ENCODE results near the gene NFASC.

The NFASC gene

GRCh38 chr1:204841798-204842197 lies 28.9 kb upstream of the NFASC start:
- Histone ChIP-seq H3K9me3 (ENCODE audit: control insufficient read depth, insufficient read depth, low read length) (no peaks in the 10 kb centered on the region), H3F3A (ENCODE audit: control insufficient read depth, insufficient read depth) (no peaks in the 10 kb centered on the region), H3K9me2 (replicated peaks; ENCODE audit: control insufficient read depth, low read length) (no peaks in the 10 kb centered on the region), H4K20me1 (ENCODE audit: control insufficient read depth, insufficient read depth, low read depth, low read length) (no peaks in the 10 kb centered on the region), H3K36me3 (ENCODE audit: control insufficient read depth, low read length) (no peaks in the 10 kb centered on the region), H3K4me2 (ENCODE audit: low read length) (peak overlapping the region; percentile 49), H3K4me3 (ENCODE audit: low read length) (peak overlapping the region; percentile 32; the same call in 1 of the 2 replicates), H3K27me3 (ENCODE audit: control insufficient read depth, low read length) (peaks cover 6% of the 10 kb centered on the region), H3K27ac (ENCODE audit: low read depth, low read length) (no peak overlapping the region), H3K79me2 (ENCODE audit: control insufficient read depth, low read length) (no peaks in the 10 kb centered on the region), H3K4me1 (ENCODE audit: control insufficient read depth, low read length) (peaks cover 18% of the 10 kb centered on the region)
- TF ChIP-seq EZH2phosphoT487 (IDR thresholded peaks at IDR 0.05; ENCODE audit: borderline replicate concordance, low read length): no peak
- TF ChIP-seq, protein P1, sequence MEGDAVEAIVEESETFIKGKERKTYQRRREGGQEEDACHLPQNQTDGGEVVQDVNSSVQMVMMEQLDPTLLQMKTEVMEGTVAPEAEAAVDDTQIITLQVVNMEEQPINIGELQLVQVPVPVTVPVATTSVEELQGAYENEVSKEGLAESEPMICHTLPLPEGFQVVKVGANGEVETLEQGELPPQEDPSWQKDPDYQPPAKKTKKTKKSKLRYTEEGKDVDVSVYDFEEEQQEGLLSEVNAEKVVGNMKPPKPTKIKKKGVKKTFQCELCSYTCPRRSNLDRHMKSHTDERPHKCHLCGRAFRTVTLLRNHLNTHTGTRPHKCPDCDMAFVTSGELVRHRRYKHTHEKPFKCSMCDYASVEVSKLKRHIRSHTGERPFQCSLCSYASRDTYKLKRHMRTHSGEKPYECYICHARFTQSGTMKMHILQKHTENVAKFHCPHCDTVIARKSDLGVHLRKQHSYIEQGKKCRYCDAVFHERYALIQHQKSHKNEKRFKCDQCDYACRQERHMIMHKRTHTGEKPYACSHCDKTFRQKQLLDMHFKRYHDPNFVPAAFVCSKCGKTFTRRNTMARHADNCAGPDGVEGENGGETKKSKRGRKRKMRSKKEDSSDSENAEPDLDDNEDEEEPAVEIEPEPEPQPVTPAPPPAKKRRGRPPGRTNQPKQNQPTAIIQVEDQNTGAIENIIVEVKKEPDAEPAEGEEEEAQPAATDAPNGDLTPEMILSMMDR (IDR thresholded peaks at IDR 0.05; ENCODE audit: low read depth, low read length, poor library complexity, severe bottlenecking): no peak

DNA sequence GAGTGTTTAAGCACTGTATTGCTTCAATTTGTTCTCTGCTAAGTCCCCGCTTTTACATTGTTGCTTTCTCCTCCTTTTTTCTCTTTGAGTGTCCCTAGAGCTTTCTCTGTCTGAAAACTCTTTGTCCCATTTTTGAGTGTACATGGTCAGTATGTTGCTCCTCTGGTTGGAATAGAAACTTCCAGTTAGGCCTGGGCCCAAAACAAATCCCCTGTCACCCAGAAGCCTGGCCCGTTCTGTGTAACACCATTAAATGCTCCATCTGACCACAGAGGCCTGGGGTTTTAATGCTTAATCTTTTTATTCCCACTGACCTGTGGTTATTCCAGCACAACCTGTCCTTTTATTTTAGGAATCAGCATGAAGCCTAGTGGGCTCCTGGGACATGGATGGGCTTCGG lies 28.3 kb upstream of the NFASC start:
- Histone ChIP-seq H3K4me1 (ENCODE audit: control insufficient read depth, low read length) (peaks cover 18% of the 10 kb centered on the region), H4K20me1 (ENCODE audit: control insufficient read depth, insufficient read depth, low read depth, low read length) (no peaks in the 10 kb centered on the region), H3K79me2 (ENCODE audit: control insufficient read depth, low read length) (no peaks in the 10 kb centered on the region), H3K9me3 (ENCODE audit: control insufficient read depth, insufficient read depth, low read length) (no peaks in the 10 kb centered on the region), H3K9me2 (replicated peaks; ENCODE audit: control insufficient read depth, low read length) (no peaks in the 10 kb centered on the region), H3K27ac (ENCODE audit: low read depth, low read length) (no peak overlapping the region), H3K27me3 (ENCODE audit: control insufficient read depth, low read length) (peaks cover 6% of the 10 kb centered on the region), H3K4me2 (ENCODE audit: low read length) (no peak overlapping the region), H3K4me3 (ENCODE audit: low read length) (no peak overlapping the region), H3K36me3 (ENCODE audit: control insufficient read depth, low read length) (no peaks in the 10 kb centered on the region), H3F3A (ENCODE audit: control insufficient read depth, insufficient read depth) (no peaks in the 10 kb centered on the region)
- no peak for TF ChIP-seq EZH2phosphoT487 (IDR thresholded peaks at IDR 0.05; ENCODE audit: borderline replicate concordance, low read length)

GRCh38 chr1:204842892-204843291 lies 27.8 kb upstream of the NFASC start:
- Histone ChIP-seq H3F3A (ENCODE audit: control insufficient read depth, insufficient read depth) (no peaks in the 10 kb centered on the region), H3K4me3 (ENCODE audit: low read length) (no peak overlapping the region), H3K4me2 (ENCODE audit: low read length) (no peak overlapping the region), H3K27me3 (ENCODE audit: control insufficient read depth, low read length) (peaks cover 3% of the 10 kb centered on the region; the same call in 1 of the 2 replicates), H3K79me2 (ENCODE audit: control insufficient read depth, low read length) (no peaks in the 10 kb centered on the region), H3K27ac (ENCODE audit: low read depth, low read length) (no peak overlapping the region), H3K9me2 (replicated peaks; ENCODE audit: control insufficient read depth, low read length) (no peaks in the 10 kb centered on the region), H3K4me1 (ENCODE audit: control insufficient read depth, low read length) (peaks cover 18% of the 10 kb centered on the region), H4K20me1 (ENCODE audit: control insufficient read depth, insufficient read depth, low read depth, low read length) (no peaks in the 10 kb centered on the region), H3K9me3 (ENCODE audit: control insufficient read depth, insufficient read depth, low read length) (no peaks in the 10 kb centered on the region), H3K36me3 (ENCODE audit: control insufficient read depth, low read length) (no peaks in the 10 kb centered on the region)
- no peak for TF ChIP-seq EZH2phosphoT487 (IDR thresholded peaks at IDR 0.05; ENCODE audit: borderline replicate concordance, low read length)
- TF ChIP-seq, protein P1 (IDR thresholded peaks at IDR 0.05; ENCODE audit: low read depth, low read length, poor library complexity, severe bottlenecking): no peak

DNA sequence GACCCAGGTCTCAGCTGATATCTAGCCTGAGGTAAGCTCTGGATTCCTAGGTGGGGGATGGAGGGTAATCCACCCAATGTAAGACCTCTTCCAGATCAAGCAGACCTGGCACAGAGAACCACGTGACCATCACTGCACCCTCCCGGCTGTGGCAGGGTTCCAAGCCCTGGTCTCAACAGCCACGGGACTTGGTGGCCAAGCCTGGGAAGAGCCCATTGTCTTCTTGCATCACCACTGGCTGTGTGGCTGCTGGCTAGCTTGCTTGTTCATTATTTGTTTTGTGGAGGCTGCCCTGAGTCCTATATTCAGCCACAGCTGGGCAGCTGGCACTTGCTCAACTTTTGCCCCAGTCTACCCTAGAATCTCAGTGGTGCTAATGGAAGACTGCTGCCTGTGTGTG lies 24.1 kb upstream of the NFASC start:
- Histone ChIP-seq H3K4me3 (ENCODE audit: low read length) (no peak overlapping the region), H3F3A (ENCODE audit: control insufficient read depth, insufficient read depth) (no peaks in the 10 kb centered on the region), H3K27ac (ENCODE audit: low read depth, low read length) (no peak overlapping the region), H3K9me3 (ENCODE audit: control insufficient read depth, insufficient read depth, low read length) (no peaks in the 10 kb centered on the region), H4K20me1 (ENCODE audit: control insufficient read depth, insufficient read depth, low read depth, low read length) (no peaks in the 10 kb centered on the region), H3K27me3 (ENCODE audit: control insufficient read depth, low read length) (no peaks in the 10 kb centered on the region; the same call in 1 of the 2 replicates), H3K4me1 (ENCODE audit: control insufficient read depth, low read length) (peaks cover 13% of the 10 kb centered on the region), H3K36me3 (ENCODE audit: control insufficient read depth, low read length) (no peaks in the 10 kb centered on the region), H3K9me2 (replicated peaks; ENCODE audit: control insufficient read depth, low read length) (no peaks in the 10 kb centered on the region), H3K4me2 (ENCODE audit: low read length) (no peak overlapping the region), H3K79me2 (ENCODE audit: control insufficient read depth, low read length) (no peaks in the 10 kb centered on the region)
- no peak for TF ChIP-seq EZH2phosphoT487 (IDR thresholded peaks at IDR 0.05; ENCODE audit: borderline replicate concordance, low read length)
- TF ChIP-seq, protein P1 (IDR thresholded peaks at IDR 0.05; ENCODE audit: low read depth, low read length, poor library complexity, severe bottlenecking): no peak
